ENCODE data around the gene MOV10L1.
A peak's percentile ranks its signal among the peaks of the same experiment; 100 is the strongest.

The MOV10L1 gene

DNA sequence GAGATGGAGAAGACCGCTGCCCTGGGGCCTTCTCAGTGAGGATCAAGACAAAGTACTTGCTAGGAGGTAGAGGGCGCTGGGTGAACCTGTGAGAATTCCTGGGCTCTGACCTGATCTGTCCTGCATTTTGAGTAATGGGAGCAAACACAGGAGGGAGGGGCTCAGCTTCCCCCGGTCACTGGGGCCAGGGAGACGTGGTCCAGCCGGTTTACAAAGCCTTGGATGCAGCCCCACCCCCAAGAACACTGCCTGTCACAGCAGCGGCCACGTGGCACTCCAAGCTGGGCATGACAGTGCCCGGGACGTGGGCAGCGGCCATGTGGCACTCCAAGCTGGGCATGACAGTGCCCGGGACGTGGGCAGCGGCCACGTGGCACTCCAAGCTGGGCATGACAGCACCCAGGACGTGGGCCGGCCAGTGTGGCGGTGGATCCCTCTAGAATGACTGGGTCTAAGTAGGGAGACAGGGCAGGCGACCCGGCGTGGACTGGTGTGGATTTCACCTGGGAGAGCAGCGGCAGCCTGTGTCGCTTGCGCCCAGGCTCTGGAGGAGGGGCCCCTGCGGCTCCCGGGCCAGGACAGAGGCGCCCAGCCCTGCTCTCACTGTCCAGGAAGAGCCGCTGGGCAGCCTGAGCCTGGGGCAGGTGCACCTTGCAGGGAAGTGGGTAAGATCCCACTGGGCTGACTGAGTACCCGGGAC, 29.2 kb upstream of the MOV10L1 start:
- Histone ChIP-seq H3K4me3 (ENCODE audit: low read length in 2 of 2) (no peak overlapping the region), H2AK5ac (ENCODE audit: low read depth, low read length) (peak overlapping the region; percentile 96), H3K36me3 (replicated peaks in 1 of 2; ENCODE audit: control insufficient read depth in 2 of 2, insufficient read depth in 2 of 2, low read length in 2 of 2) (no peaks in the 10 kb centered on the region), H3K9me3 (replicated peaks in 1 of 2; ENCODE audit: control insufficient read depth in 2 of 2, insufficient read depth in 1 of 2, low read depth in 1 of 2, low read length in 2 of 2) (no peaks in the 10 kb centered on the region), H3K79me1 (ENCODE audit: low read depth, low read length) (no peaks in the 10 kb centered on the region), H3K27ac (replicated peaks; ENCODE audit: low read length) (no peak overlapping the region), H3K9ac (ENCODE audit: low read depth, low read length, poor library complexity) (peak overlapping the region; percentile 34), H3K4ac (ENCODE audit: low read length) (no peak overlapping the region), H2BK15ac (ENCODE audit: low read length) (peak overlapping the region; percentile 91), H3K4me1 (ENCODE audit: control insufficient read depth in 2 of 2, insufficient read depth in 1 of 2, low read depth in 1 of 2, low read length in 2 of 2) (peaks cover 11% of the 10 kb centered on the region in 2 donors), H2BK120ac (ENCODE audit: low read depth, low read length) (no peak overlapping the region), H3K27me3 (ENCODE audit: control insufficient read depth in 3 of 3, insufficient read depth in 3 of 3, low read depth in 1 of 3, low read length in 3 of 3) (peaks cover 0 to 9% (median 0%) of the 10 kb centered on the region in 3 experiments), H3K23ac (ENCODE audit: low read depth, low read length, poor library complexity) (peak overlapping the region; percentile 67), H2BK5ac (ENCODE audit: low read length) (peak overlapping the region; percentile 91), H4K91ac (ENCODE audit: low read depth, low read length, poor library complexity) (no peak overlapping the region), H4K8ac (ENCODE audit: low read depth, low read length) (peak overlapping the region; percentile 19), H3K4me2 (ENCODE audit: insufficient read depth, low read length, poor library complexity, severe bottlenecking) (no peak overlapping the region), H2AFZ (ENCODE audit: low read length) (no peak overlapping the region), H3K18ac (ENCODE audit: low read length) (peak overlapping the region; percentile 76), H2BK12ac (ENCODE audit: low read length) (peak overlapping the region; percentile 81), H3K14ac (ENCODE audit: low read length) (peak overlapping the region; percentile 27)
- DNase-seq (ENCODE audit: low spot score), result no peak
- no CpG with 5 or more reads among the region's 28 CpGs for WGBS, 2 donors (ENCODE audit: extremely low coverage in 2 of 2, insufficient read length in 2 of 2, insufficient replicate concordance in 1 of 2)

DNA sequence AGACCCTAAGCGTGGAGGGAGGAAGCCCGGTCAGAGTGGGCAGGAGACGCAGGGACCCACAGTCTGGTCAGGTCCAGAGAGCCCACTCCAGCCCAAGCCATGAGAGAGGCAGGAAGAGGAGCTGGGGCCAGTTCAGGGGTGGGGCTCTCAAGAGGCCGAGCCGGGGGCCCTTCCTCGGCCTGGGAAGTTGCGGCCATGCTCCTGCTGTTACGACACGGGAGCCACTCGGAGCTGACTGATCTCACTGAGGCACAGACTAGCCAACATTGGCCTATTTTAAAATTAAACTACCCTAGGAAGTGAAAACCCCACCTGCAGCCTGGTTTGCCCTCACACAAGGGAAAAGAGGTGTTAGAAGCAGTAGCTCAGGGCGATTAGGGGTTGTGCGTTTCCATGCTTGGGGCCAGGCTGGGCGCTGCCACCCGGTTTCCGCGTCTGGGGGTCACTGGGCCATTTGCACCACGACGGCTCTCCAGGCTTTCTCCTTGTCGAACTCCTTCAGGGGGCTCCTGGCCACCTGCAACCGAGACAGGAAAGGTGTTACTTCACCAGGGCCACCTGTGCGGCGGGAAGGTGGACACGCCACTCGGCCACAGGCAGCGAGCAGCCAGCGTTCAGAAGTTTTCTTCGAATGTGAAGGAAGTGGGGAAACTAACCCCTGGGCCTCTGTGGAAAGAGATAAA, 28.5 kb upstream of the MOV10L1 start:
- H4K91ac ChIP-seq (ENCODE audit: low read depth, low read length, poor library complexity), result no peak overlapping the region
- peak overlapping the region; percentile 76 for H3K18ac ChIP-seq (ENCODE audit: low read length)
- peaks cover 0 to 9% (median 0%) of the 10 kb centered on the region in 3 experiments for H3K27me3 ChIP-seq (ENCODE audit: control insufficient read depth in 3 of 3, insufficient read depth in 3 of 3, low read depth in 1 of 3, low read length in 3 of 3)
- no peak for DNase-seq (ENCODE audit: low spot score)
- WGBS, 2 donors (ENCODE audit: extremely low coverage in 2 of 2, insufficient read length in 2 of 2, insufficient replicate concordance in 1 of 2), result no CpG with 5 or more reads among the region's 27 CpGs
- H3K9me3 ChIP-seq (replicated peaks in 1 of 2; ENCODE audit: control insufficient read depth in 2 of 2, insufficient read depth in 1 of 2, low read depth in 1 of 2, low read length in 2 of 2), result no peaks in the 10 kb centered on the region
- peak overlapping the region; percentile 34 for H3K9ac ChIP-seq (ENCODE audit: low read depth, low read length, poor library complexity)
- no peak overlapping the region for H3K4ac ChIP-seq (ENCODE audit: low read length)
- no peak overlapping the region for H3K27ac ChIP-seq (replicated peaks; ENCODE audit: low read length)
- H3K79me1 ChIP-seq (ENCODE audit: low read depth, low read length), result no peaks in the 10 kb centered on the region
- H2BK15ac ChIP-seq (ENCODE audit: low read length), result peak overlapping the region; percentile 91
- peak overlapping the region; percentile 91 for H2BK5ac ChIP-seq (ENCODE audit: low read length)
- H3K23ac ChIP-seq (ENCODE audit: low read depth, low read length, poor library complexity), result peak overlapping the region; percentile 67
- H2AFZ ChIP-seq (ENCODE audit: low read length), result no peak overlapping the region
- H2BK120ac ChIP-seq (ENCODE audit: low read depth, low read length), result no peak overlapping the region
- no peaks in the 10 kb centered on the region for H3K36me3 ChIP-seq (replicated peaks in 1 of 2; ENCODE audit: control insufficient read depth in 2 of 2, insufficient read depth in 2 of 2, low read length in 2 of 2)
- H3K4me1 ChIP-seq (ENCODE audit: control insufficient read depth in 2 of 2, insufficient read depth in 1 of 2, low read depth in 1 of 2, low read length in 2 of 2), result peaks cover 11% of the 10 kb centered on the region in 2 donors
- H3K4me3 ChIP-seq (ENCODE audit: low read length in 2 of 2), result no peak overlapping the region
- no peak overlapping the region for H3K14ac ChIP-seq (ENCODE audit: low read length)
- peak overlapping the region; percentile 96 for H2AK5ac ChIP-seq (ENCODE audit: low read depth, low read length)
- H2BK12ac ChIP-seq (ENCODE audit: low read length), result peak overlapping the region; percentile 30
- no peak overlapping the region for H4K8ac ChIP-seq (ENCODE audit: low read depth, low read length)
- H3K4me2 ChIP-seq (ENCODE audit: insufficient read depth, low read length, poor library complexity, severe bottlenecking), result no peak overlapping the region

DNA sequence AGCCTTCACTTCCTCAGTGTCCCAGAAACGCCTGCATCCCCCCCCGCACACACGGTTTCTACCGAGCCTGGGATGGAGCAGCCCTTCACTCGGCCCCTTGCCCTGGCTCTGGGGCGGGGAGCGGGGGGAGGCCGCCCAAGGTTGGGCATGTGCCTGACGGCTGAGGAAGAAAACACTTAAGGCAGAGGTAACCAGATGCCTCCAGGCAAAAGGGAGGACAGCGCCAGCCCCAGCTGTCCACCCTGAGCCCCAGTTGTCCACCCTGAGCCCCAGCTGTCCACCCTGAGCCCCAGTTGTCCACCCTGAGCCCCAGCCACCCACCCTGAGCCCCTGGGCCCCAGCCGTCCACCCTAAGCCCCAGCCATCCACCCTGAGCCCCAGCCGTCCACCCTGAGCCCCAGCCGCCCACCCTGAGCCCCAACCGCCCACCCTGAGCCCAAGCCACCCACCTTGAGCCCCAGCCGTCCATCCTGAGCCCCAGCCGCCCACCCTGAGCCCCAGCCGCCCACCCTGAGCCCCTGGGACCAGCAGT, 27.9 kb upstream of the MOV10L1 start:
- no peaks in the 10 kb centered on the region for H3K79me1 ChIP-seq (ENCODE audit: low read depth, low read length)
- H2BK5ac ChIP-seq (ENCODE audit: low read length), result peak overlapping the region; percentile 91
- H2BK15ac ChIP-seq (ENCODE audit: low read length), result peak overlapping the region; percentile 81
- WGBS, 2 donors (ENCODE audit: extremely low coverage in 2 of 2, insufficient read length in 2 of 2, insufficient replicate concordance in 1 of 2), result no CpG with 5 or more reads among the region's 17 CpGs
- no peak overlapping the region for H2BK120ac ChIP-seq (ENCODE audit: low read depth, low read length)
- H3K36me3 ChIP-seq (replicated peaks in 1 of 2; ENCODE audit: control insufficient read depth in 2 of 2, insufficient read depth in 2 of 2, low read length in 2 of 2), result no peaks in the 10 kb centered on the region
- no peaks in the 10 kb centered on the region for H3K9me3 ChIP-seq (replicated peaks in 1 of 2; ENCODE audit: control insufficient read depth in 2 of 2, insufficient read depth in 1 of 2, low read depth in 1 of 2, low read length in 2 of 2)
- H3K9ac ChIP-seq (ENCODE audit: low read depth, low read length, poor library complexity), result no peak overlapping the region
- no peak overlapping the region for H3K4me3 ChIP-seq (ENCODE audit: low read length in 2 of 2)
- no peak for DNase-seq (ENCODE audit: low spot score)
- H2AK5ac ChIP-seq (ENCODE audit: low read depth, low read length), result peak overlapping the region; percentile 19
- no peak overlapping the region for H2BK12ac ChIP-seq (ENCODE audit: low read length)
- H4K8ac ChIP-seq (ENCODE audit: low read depth, low read length), result peak overlapping the region; percentile 48
- H2AFZ ChIP-seq (ENCODE audit: low read length), result no peak overlapping the region
- H3K27me3 ChIP-seq (ENCODE audit: control insufficient read depth in 3 of 3, insufficient read depth in 3 of 3, low read depth in 1 of 3, low read length in 3 of 3), result peaks cover 0 to 9% (median 0%) of the 10 kb centered on the region in 3 experiments
- H3K18ac ChIP-seq (ENCODE audit: low read length), result no peak overlapping the region
- peaks cover 11% of the 10 kb centered on the region in 2 donors for H3K4me1 ChIP-seq (ENCODE audit: control insufficient read depth in 2 of 2, insufficient read depth in 1 of 2, low read depth in 1 of 2, low read length in 2 of 2)
- H3K23ac ChIP-seq (ENCODE audit: low read depth, low read length, poor library complexity), result peak overlapping the region; percentile 6
- H3K27ac ChIP-seq (replicated peaks; ENCODE audit: low read length), result no peak overlapping the region
- no peak overlapping the region for H4K91ac ChIP-seq (ENCODE audit: low read depth, low read length, poor library complexity)
- no peak overlapping the region for H3K14ac ChIP-seq (ENCODE audit: low read length)
- H3K4me2 ChIP-seq (ENCODE audit: insufficient read depth, low read length, poor library complexity, severe bottlenecking), result no peak overlapping the region
- peak overlapping the region; percentile 66 for H3K4ac ChIP-seq (ENCODE audit: low read length)
